PFSK-1 (cell line): ENCODE measurements around the gene MEIOSIN.

ENCODE experiments used
- POLR2AphosphoS5 ChIP-seq: IDR thresholded peaks from 2 replicates; pipeline ENCODE4 v1.6.1; 2012; ENCODE audit warnings: low read depth, mild to moderate bottlenecking, control low read depth, low read length, moderate library complexity
- REST ChIP-seq, 2 experiments: IDR thresholded peaks; 2 replicates each; pipeline versions ENCODE4 v1.6.1 to v1.8.0; 2011 to 2012; ENCODE audit warnings: low read depth in 2 of 2, low read length in 2 of 2, control low read depth in 1 of 2, inconsistent platforms in 1 of 2, mild to moderate bottlenecking in 1 of 2, moderate library complexity in 1 of 2; ENCODE audit not compliant: insufficient read depth in 1 of 2
- TAF1 ChIP-seq: IDR thresholded peaks from 2 replicates; pipeline ENCODE4 v1.6.1; 2012; ENCODE audit warnings: low read length, control low read depth, borderline replicate concordance; ENCODE audit not compliant: insufficient read depth

DNA sequence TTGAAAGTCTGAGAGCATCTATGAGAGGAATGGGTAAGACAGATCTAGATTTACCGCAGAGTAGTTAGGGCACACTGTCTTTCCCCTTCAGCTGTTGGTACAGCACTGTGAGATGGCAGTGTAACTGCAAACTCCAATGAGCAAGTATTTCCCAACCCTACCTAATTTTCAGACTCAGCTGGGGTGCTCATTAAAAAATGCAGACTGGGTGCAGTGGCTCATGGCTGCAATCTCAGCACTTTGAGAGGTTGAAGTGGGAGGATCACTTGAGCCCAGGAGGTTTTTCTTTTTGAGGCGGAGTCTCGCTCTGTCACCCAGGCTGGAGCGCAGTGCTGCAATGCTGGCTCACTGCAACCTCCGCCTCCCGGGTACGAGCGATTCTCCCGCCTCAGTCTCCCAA lies 28.1 kb upstream of the MEIOSIN start:
- TF ChIP-seq POLR2AphosphoS5, result no peak
- TF ChIP-seq REST (IDR thresholded peaks at IDR 0.05; ENCODE audit: insufficient read depth in 1 of 2, low read depth in 2 of 2, low read length in 2 of 2), result no peak
- no peak for TF ChIP-seq TAF1
